ENCODE measurements around the gene NSG2.

- TF ChIP-seq CTCF (conservative IDR thresholded peaks at IDR 0.05; ENCODE audit: low read length), result no peak
- TF ChIP-seq EZH2phosphoT487 (IDR thresholded peaks at IDR 0.05; ENCODE audit: borderline replicate concordance), result no peak
Observed at GRCh38 chr5:174093123-174093522, 47.6 kb downstream of the NSG2 start.
